Inflammatory macrophage treated with lipopolysaccharide for 4 hours (primary cell): ENCODE data around the gene CFH.
A peak's percentile ranks its signal among the peaks of the same experiment; 100 is the strongest.
"Not testable (repeated sequence)": the region's sequence is repeated elsewhere in the genome, so short reads cannot be mapped to it uniquely, and the experiment has no call there.

Source experiments
- DNase-seq: peaks from one replicate; pipeline ENCODE4 v3.0.0-alpha.2; 2020

CFH gene

DNA sequence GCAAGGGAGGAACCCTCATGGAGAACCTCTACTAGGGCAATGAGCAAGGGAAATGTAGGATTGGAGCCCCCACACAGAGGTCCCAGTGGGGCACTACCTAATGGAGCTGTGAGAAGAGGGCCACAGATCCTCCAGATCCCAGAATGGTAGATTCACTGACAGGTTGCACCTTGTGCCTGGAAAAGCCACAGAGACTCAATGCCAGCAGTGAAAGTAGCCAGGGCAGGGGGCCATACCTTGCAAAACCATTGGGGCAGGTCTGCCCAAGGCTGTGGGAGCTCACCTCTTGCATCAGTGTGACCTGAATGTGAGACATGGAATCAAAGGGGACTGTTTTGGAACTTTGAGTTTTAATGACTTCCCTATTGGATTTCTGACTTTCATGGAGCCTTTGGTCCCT, 17.9 kb downstream of the CFH start:
- no peak for DNase-seq

DNA sequence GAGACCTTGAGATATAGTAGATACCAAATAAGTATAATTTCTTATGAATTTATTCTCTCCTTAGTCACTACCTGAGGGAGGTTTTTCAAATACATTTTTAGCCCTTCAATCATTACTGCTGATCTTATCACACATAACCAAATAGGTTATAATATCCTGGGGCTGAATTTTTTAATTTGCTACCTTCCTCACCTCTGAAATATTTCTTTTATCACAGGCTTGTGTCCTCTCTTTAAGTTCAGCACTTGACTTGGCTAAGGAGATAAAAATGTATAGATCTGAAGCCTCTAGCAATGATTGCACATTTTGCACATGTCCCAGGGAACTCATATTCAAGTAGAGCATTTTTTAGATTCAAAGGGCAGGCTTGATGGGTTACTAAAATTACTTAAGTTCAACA, 23.1 kb downstream of the CFH start:
- DNase-seq = no peak

DNA sequence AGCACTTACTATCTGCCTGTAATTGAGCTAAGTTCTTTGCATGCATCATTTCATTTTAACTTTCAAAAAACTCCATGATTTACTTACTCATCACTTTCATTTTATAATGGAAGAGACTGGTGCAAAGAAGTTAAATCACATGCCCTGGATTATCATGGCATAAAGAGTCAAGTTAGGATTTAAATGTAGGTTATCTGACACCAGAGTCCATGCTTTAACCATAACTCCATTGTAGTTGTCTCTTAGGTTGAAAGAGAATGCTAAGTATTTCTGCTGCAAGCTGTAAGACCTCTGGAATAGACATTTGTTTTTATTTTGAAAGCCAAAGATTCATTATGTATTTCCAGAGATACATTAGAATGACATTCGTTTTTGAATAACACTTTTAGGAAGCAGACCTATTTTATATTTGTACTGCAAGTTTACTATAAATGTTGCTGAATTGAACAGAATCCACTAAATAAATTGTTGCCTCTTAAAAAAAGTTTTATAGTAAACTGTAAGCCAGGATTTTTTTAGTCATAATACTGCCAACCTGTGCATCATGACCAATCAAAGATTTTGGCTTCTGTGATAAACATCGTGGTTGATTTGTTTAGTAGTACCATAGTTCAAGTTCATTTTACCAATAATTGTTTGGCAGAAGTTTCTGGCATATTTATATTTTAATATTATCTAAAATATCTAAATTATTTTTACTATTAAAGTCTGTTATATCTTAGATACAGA, 26.1 kb downstream of the CFH start:
- DNase-seq = no peak

DNA sequence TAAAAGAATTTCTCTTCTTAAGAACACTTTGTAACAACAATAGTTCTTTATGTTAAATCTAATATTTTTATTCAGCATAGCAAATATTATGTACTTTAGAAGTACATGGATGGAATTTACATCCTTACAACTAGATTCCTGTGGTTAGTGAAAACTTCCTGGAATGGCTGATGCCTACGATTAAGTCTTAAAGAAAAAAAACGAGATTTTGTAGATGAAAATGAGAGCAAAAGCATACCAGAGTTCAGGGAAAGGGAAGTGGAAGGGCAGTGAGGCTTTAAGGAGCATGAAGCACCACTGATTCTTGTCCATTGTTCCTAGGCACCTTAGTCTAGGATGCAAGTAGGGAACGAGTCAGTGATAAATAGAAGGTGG, 26.7 kb downstream of the CFH start:
- no peak for DNase-seq

DNA sequence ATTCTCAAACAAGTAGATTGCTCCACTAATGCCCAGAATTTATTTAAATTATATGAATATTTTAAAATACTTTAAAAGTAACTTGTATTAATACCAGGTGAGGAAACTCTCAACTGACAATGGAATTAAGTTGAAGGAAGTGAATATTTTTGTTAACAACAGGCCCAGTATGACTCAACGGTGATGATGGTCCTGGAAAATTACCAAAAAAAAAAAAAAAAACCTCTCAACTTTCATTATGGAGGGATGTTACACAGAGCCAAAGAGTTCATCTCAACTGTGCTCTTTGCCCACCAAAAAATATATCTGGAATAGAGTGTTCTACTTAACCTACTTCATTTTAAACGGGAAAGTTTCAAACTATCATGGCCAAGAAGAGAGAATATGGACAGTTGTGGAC, 28.3 kb downstream of the CFH start:
- DNase-seq = no peak

DNA sequence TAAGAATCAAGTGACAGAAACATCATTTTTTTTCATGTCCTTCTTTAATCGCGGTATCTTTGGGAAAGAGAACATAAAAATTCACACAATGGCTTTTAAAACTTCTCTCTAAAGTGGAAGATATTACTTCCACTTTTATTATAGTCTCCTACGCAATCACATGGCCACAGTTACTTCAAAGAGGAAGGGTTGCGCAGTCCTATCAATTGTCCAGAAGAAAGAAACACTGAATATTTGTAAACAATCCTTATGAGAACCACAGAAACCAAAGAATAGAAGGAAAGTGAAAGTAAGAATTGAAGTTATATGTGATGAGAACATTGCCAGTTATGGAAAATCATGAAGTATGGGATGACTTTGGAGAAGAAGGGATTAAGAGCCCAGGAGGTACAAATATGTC, 32.6 kb downstream of the CFH start:
- peak; percentile 76 for DNase-seq

DNA sequence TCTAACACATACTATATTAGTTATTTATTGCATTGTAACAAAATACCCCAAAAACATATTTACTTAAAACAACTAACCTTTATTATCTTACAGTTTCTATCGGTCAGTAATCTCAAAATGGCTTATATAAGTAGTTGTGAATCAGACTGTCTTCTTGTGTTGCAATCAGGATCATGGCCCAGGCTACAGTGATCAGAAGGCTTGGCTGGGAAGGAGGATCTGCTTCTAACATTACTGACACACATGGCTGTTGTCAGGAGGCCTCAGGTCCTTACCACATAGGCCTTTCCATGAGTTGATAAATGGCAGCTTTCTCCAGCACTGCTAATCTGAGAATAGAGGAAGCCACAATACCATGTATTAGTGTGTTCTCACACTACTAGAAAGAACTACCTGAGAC, 33.7 kb downstream of the CFH start:
- no peak for DNase-seq

DNA sequence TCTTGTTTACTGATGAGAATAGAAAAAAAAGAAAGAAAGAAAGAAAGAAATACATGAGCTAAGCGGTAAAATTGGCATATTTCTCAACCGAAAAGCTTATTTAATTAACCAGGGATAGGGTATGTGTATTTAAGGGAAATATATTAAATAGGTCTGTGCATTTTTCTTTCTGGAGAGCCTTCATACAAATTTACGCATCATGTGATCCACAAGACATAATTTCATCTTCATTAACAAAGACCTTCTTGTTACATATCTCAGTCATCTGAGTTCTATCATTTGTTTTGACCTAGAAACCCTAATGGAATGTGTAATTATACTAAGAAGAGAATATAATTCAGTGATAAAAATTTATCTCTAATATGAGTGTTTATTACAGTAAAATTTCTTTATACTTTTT, 37.2 kb downstream of the CFH start:
- no peak for DNase-seq

DNA sequence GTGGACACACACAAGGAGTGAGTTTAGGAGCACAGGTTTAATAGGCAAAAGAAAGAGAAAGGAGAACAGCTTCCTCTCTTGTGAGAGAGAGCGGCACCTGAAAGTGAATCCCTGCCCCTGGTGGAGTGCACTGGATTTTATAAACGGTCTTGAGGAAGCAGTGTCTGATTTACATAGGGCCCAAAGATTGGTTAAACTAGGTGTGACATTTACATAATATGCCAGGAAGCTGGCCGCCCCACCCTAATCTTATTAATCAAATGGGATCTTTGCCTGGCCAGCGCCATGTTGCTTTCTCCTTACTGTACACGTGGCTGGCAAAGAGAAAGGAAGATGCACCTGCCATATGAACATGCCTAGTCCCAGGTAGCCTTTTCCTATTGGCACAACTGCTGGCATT, 38.7 kb downstream of the CFH start:
- DNase-seq = no peak

DNA sequence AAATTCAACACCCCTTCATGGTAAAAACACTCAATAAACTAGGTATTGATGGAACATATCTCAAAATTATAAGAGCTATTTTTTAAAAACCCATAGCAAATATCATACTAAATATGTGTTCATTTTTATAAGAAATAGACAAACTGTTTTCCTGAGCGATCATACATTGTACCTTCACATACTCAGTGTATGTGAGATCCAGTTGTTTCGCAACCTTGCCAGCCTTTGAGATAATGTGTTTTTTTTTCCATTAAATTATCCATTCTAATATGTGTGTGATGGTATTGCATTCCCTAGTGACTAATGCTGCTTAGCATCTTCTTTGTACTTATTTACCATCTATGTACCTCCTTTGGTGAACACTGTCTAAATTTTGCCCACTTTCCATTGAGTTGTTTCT, 47.1 kb downstream of the CFH start:
- DNase-seq = no peak

DNA sequence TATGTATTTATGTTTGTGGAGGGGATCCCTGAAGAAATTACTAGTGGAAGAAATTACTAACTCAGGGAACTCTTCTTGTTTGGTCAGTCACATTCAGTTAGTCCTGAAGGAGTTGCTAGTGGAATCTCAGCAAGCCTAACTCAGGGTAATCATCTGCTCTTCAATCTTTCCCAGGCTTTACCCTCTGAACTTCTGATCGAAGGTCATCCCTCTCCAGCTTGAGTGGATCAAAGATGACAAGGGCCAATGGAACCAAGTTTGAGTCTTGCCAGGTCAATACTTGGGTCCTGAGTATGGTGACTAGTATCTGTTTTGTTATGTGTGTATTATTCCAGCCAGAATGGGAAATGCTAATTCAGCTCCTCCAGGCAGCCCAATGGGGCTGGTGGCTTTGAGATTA, 49.3 kb downstream of the CFH start:
- DNase-seq = no peak

DNA sequence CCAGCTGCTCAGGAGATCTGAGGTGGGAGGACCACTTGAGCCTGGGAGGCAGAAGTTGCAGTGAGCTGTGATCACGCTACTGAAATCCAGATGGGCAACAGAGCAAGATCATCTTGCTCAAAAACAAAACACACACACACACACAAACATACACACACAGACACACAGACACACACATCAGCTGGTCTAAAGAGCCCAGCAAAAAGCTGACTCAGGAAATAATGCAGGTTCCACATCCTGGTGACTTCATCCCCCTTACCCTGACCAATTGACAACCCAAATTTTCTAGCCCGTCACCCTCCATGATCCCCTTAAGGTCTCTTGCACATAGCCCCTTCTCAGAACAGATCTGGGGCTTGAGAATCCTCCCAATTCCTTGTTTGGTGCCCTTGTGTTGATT, 58.0 kb downstream of the CFH start:
- not testable (repeated sequence) for DNase-seq

DNA sequence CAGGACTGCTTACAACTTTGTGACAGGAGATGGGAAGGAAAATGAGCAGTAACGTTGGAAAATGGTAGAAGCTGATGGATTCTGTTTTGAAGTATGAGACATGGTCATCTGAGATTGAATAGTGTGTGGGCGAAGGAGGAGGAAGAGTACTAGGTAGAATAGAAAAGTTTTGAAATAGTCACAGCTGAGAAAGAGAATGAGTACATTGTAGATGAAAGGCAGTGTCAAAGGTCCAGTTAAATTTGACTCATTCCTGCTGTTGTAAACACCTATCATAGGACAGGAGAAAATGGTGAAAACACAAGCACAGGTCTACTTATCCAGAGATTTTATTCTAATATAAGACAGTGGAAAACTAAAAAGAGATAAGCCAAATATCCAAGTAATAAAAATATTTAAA, 66.0 kb downstream of the CFH start:
- DNase-seq = no peak

DNA sequence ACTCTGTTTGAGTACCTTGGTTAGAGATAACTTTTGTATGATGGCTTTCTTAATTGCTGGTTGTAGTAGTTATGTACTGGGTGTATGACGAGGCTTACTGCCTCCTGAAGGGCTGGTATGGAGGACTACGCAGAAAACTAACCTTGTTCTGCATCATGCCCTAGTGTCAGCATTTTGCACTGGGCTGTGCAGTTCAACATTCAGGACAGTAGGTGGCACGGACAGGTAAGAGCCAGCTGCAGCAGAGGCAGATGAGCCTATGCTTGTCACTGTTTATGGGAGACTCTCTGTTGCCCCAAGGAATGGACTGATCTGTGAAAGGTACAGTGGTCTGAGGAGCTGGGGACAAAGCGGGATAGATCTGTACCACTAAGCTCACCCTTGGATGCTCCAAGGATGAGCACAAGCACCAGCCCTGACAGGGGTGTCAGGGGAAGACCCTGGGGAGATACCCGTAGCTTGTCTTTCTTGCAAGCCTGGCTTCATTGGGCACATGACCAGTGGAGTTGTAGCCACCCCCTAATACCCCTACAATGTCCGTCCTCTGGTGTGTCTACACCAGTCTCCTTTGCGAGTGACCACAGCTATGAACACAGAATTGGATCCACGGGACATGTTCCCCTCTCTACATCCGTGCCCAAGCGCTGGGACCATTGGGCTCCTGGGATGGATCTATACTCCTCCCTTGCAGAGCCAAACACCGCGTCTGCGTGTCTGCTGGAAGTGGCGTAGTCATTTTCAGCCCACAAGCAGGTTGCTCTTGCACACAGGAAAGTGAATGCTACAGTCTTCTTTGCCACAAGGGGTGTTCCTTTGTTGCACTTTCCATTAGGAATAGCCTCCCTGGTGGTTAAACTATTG, 71.7 kb downstream of the CFH start:
- peak; percentile 44 for DNase-seq

DNA sequence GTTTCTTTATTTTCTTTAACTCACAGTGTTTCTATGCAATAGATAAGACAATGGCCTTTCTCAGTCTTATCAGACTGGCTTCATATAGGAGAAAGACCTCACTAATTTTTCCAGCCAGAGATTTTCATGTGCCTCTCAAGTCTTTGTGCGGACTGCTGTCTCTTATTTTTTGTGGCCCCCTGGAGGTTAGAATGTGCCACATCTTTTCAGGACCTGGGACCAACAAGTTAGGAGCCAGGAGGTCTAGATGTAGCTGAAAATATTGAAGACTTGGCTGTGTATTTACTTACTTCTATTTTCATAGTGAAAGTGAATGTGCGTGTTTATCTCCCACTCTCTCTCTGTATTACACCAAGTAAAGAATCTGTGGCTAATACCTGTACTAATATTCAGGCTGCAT, 80.7 kb downstream of the CFH start:
- no peak for DNase-seq

DNA sequence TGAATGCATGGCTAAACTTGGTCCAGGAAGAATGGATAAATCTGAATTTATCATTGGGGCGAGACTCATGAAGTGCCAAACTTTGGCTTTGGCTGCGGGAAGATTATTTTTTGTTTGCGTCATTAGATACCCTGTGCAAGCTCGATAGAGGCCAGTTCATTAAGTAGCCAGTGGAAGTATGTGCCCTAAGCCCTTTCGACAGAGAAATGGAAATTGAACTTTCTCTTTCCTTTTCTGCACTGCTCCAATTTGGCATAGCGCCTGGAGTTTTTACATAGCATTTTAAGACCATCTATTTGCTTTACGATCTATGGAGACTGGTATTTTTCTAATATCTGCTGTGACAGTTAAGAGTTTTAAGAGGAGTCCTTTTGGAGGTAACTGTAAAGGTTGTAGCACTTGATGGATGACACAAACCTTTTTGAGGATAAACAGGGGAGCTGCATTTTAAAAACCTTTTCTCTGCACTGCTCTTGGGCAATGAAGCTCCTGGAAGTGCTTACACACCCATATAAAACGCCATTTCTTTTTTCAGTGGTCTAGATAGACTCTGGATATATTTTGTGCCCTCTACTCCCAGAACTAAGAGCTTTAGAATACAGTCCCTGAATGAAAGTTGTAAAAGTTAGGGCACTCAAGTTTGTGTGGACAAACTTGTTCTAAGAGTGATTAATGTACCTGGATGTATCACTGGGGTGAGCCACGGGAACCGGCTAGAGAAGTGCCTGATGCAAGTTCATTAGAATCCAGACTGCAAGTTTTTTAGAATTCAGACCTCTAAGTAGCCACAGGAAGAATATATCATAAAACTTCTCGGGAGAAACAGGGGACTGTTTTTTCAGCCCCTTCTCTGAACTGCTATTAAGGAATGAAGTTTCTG, 81.5 kb downstream of the CFH start:
- DNase-seq = no peak

DNA sequence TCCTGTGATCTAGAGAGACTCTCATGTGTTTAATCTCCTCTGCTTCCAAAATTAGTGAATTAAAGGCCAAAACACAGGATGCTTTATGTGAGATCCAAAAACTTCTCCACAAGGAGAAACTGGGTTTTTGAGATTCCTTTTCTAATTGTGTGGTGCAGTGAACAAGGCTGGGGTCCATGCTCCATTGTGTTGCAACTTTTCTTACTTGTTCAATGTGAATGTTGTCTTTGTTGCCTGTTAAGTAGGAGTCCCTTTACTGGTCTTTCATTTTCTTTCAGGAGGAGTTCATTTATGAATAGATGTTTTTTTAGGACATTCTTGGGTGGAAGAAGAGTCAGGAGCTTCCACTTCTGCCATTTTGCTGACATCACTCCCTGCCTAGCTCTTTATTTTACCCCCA, 82.2 kb downstream of the CFH start:
- DNase-seq = no peak

DNA sequence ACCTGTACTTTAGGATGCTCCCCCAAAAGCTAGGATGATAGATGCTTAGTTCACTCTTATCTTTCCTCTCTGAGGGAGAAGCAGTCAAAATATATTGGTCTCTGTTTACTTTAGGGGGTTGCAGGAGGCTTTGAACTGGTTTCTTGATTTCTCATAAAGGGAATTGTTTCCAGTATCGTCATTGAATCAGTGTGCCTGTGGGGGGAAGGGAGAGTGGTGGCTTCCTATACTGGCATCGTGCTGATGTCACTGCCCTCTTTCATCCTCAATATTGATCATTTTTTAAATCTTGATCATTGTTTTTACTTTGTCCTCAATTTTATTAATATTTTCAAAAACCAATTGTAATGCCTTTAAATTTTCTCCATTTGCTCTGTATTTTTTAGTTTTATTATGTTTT, 82.6 kb downstream of the CFH start:
- no peak for DNase-seq

DNA sequence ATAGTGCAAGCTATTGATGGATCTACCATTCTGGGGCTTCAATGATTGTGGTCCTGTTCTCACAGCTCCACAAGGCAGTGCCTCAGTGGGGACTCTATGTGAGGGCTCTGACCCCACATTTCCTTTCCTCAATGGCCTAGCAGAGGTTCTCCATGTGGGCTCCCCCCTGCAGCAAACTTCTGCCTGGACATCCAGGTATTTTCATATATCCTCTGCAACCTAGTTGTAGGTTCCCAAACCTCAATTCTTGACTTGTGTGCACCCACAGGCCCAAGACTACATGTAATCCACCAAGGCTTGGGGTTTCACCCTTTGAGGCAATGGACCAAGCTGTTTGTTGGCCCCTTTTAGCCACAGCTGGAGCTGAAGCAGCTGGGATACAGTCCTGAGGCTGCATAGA, 86.9 kb downstream of the CFH start:
- DNase-seq = no peak

DNA sequence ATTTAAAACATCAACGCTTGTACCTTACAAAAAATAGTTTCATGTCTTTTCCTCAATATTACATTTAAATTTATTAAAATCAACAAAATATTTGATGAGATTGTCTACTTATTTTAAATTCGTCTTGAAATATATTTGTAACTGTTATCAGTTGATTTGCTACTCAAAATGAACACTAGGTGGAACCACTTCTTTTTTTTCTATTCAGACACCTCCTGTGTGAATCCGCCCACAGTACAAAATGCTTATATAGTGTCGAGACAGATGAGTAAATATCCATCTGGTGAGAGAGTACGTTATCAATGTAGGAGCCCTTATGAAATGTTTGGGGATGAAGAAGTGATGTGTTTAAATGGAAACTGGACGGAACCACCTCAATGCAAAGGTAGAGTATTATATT, 91.4 kb downstream of the CFH start:
- peak; percentile 16 for DNase-seq

DNA sequence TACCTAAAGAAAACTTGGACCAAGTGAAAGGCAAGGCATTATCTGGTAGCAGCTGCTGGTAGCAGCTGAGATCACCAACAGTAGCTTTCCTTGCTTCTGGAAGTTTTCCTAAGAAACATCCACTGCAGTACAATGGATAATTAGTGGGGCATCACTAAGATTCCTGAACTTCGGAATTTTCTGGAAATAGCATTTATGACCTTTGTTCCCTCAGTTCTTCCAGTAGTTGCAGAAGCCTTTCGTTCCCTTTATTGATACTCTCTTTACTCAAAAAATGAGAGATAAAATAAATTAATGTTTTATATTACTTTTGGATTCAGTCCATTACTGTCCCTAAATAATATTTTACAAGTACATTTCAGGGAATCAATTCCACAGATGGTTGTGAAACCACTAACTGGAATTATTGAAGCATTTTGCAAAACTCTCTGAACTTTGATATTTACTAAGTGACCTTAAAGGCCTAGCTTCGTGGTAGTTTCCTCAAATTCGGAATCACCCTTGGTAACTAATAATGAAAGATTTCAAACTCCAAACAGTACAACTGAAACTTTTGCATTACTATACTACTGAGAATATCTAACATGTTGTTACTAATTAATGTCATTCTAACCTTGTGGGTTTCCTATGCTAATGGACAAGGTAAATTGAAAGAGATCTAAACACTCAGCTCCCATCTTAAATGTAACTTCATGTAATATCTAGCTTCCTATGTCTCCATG, 113.3 kb downstream of the CFH start:
- DNase-seq = not testable (repeated sequence)

DNA sequence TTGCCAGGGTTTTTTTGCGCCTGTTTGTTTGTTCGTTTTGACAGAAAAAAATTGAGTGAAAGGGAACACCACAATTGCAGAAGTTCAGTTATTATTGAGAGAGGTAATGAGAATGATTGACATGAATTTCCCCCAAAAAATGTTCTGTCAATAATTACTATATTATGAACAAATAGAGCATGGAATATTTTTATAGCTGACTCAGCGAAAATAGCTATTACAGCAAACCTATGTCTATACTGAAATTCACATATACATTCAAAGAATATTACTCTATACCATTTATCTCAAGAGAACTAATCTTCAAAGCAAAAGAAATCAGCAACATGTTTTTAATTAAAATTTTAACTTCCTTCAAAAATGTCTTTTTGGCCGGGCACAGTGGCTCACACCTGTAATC, 118.0 kb downstream of the CFH start:
- DNase-seq = not testable (repeated sequence)

DNA sequence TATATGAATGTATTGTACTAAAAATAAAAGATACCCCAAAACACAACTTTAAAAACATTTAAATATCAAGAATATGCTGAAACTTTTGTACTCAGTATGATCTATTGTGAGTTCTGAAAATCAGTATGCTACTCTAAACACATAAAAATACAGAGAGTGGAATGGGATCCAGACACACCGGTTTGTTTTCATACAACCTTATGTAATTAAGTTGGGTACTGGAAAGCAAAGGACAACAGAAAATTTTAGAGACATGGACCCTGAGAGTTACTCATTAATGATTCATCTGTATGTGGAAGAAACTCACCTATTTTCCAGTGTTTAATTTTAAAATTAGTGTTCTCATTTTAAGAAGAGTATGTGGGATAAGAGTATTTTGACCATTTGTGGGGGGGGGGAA, 121.9 kb downstream of the CFH start:
- no peak for DNase-seq
